GM23338 (cell line): ENCODE results near the gene COG2. TPM values are rescaled to one million over a fixed set of nuclear protein-coding genes. Genes with fewer than 3 reads are reported as not detected.
A peak's percentile ranks its signal among the peaks of the same experiment; 100 is the strongest.

Experiments
- ATAC-seq: fragments of 200-7000 bp; cut with Tn5 transposase; 3 replicates; pipeline ENCODE4 v1.9.1; 2020
- DNase-seq: peaks from one replicate; pipeline ENCODE4 v3.0.0-alpha.2; 2015; ENCODE audit warnings: low spot score
- H2AFZ ChIP-seq: fragments of 200-600 bp; sonication (generic); 2 replicates; pipeline ENCODE4 v1.8.0; 2016; ENCODE audit warnings: antibody characterized with exemption, mild to moderate bottlenecking, moderate library complexity
- H3F3A ChIP-seq: fragments of 200-600 bp; sonication (generic); replicated peaks from 2 replicates; pipeline ENCODE4 v1.8.0; 2017; ENCODE audit warnings: antibody characterized with exemption, mixed run types, low read depth
- H3K27ac ChIP-seq: fragments of 200-600 bp; sonication (generic); 2 replicates; pipeline ENCODE4 v1.6.1; 2016; ENCODE audit warnings: low read depth
- H3K27me3 ChIP-seq: fragments of 200-600 bp; sonication (generic); 2 replicates; pipeline ENCODE4 v1.8.0; 2016; ENCODE audit warnings: mild to moderate bottlenecking, mixed run types, moderate library complexity; ENCODE audit not compliant: insufficient read depth
- H3K36me3 ChIP-seq: fragments of 200-600 bp; sonication (generic); 2 replicates; pipeline ENCODE4 v1.8.0; 2016; ENCODE audit warnings: mild to moderate bottlenecking; ENCODE audit not compliant: insufficient read depth
- H3K4me1 ChIP-seq: fragments of 200-600 bp; sonication (generic); 2 replicates; pipeline ENCODE4 v1.8.0; 2016; ENCODE audit warnings: mild to moderate bottlenecking, moderate library complexity; ENCODE audit not compliant: insufficient read depth
- H3K4me2 ChIP-seq: fragments of 200-600 bp; sonication (generic); 2 replicates; pipeline ENCODE4 v1.7.1; 2017; ENCODE audit warnings: mixed run types
- H3K4me3 ChIP-seq: fragments of 200-600 bp; sonication (generic); 2 replicates; pipeline ENCODE4 v1.6.1; 2016; ENCODE audit warnings: mixed run types
- H3K79me2 ChIP-seq: fragments of 200-600 bp; sonication (generic); replicated peaks from 2 replicates; pipeline ENCODE4 v1.8.0; 2017; ENCODE audit warnings: mild to moderate bottlenecking; ENCODE audit not compliant: insufficient read depth
- H3K9me2 ChIP-seq: fragments of 200-600 bp; sonication (generic); 2 replicates; pipeline ENCODE4 v1.8.0; 2017; ENCODE audit not compliant: insufficient read depth
- H4K20me1 ChIP-seq: fragments of 200-600 bp; sonication (generic); replicated peaks from 2 replicates; pipeline ENCODE4 v1.8.0; 2017; ENCODE audit warnings: mild to moderate bottlenecking; ENCODE audit not compliant: insufficient read depth
- H3K27ac Mint-ChIP-seq: 2 replicates; pipeline ENCODE4 v1.8.0; 2020; ENCODE audit warnings: inconsistent platforms, mild to moderate bottlenecking, moderate library complexity, mixed read lengths
- H3K27me3 Mint-ChIP-seq: 3 replicates; pipeline ENCODE4 v1.8.0; 2022; ENCODE audit warnings: low read depth, mild to moderate bottlenecking, moderate library complexity, mixed read lengths, inconsistent platforms; ENCODE audit not compliant: insufficient read depth, poor library complexity
- H3K36me3 Mint-ChIP-seq: 3 replicates; pipeline ENCODE4 v1.8.0; 2021; ENCODE audit warnings: low read depth, mild to moderate bottlenecking, inconsistent platforms, moderate library complexity, mixed read lengths
- H3K4me1 Mint-ChIP-seq: 3 replicates; pipeline ENCODE4 v1.8.0; 2020; ENCODE audit warnings: mild to moderate bottlenecking, inconsistent platforms, mixed read lengths
- H3K4me3 Mint-ChIP-seq: 3 replicates; pipeline ENCODE4 v1.8.0; 2021; ENCODE audit warnings: moderate library complexity, mild to moderate bottlenecking, inconsistent platforms, mixed read lengths
- H3K9me3 Mint-ChIP-seq: 3 replicates; pipeline ENCODE4 v1.8.0; 2020; ENCODE audit warnings: moderate library complexity, mild to moderate bottlenecking, inconsistent platforms, mixed read lengths
- CREB1 ChIP-seq: fragments of 250-450 bp; sonication (Bioruptor Pico); IDR thresholded peaks from 2 replicates; pipeline ENCODE4 v1.5.0; 2020; ENCODE audit warnings: low read depth, mild to moderate bottlenecking, moderate library complexity
- EZH2phosphoT487 ChIP-seq: fragments of 200-600 bp; sonication (generic); IDR thresholded peaks from one replicate; pipeline ENCODE4 v1.8.1; 2018; ENCODE audit warnings: antibody characterized with exemption; ENCODE audit not compliant: unreplicated experiment
- ZNF331 ChIP-seq: fragments of 250-450 bp; sonication (Bioruptor Pico); IDR thresholded peaks from 2 replicates; pipeline ENCODE4 v1.5.0; 2020; ENCODE audit warnings: low read depth, mild to moderate bottlenecking, moderate library complexity
- polyA plus RNA-seq: library from polyadenylated mRNA; unstranded; fragments of >200 nt; fragmentation: Nextera tagmentation; extraction: Ambion mirVana; gene quantifications from 2 replicates; pipeline ENCODE4 v1.2.1, GENCODE V29; 2016
- total RNA-seq: library from RNA; depleted of rRNA; stranded (reverse); fragments of >200 nt; shearing (Covaris generic); gene quantifications from 2 replicates; pipeline ENCODE4 v1.2.3, GENCODE V29; 2014
- TF ChIP-seq, protein P1 (sequence below): fragments of 250-450 bp; sonication (Bioruptor Pico); IDR thresholded peaks from 2 replicates; pipeline ENCODE4 v1.5.0; 2020; ENCODE audit warnings: mild to moderate bottlenecking, moderate library complexity

COG2 gene
- total and polyA plus RNA-seq, 2 experiments from 2014 or later: 35.8 to 38.5 TPM

DNA sequence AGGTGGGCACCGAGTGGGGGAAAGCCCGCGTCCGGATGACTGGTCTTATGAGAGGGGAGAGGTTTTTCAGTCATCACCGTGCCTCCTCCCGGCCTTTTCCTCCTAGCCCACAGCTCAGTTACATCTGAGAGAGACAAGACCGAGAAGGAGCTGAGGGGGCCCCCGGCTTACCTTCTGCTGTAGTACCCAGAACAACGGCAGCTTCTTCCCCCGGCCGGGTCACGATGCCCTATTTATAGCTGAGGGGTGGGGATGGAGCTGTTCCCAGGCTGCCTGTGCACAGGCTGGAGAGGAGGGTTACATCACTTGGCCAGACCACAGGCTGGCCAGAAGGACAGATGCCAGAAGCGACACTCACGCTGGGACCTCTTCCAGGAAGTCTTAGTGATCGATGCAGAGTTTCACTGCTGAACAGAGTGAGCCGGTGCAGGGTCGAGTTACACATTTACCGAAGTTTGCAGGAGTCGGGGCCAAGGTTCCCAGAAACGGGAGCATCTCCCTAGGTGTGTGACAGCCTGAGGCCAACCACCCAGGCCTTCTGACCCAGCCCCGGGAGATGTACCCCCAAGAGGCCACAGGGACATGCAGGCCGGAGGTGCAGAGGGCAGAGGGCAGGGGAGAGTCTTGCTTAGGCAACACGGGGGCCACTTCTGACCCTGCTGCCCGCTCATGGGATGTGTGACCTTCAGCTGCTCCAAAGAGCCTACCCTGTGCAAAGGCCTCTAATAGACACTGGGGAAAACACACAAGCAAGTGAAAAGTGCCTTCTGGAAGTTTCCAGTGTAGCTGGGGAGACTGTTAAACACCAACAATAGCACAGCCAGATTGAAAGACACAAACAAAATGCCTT, 71.9 kb downstream of the COG2 start, which contains the start of gene AGT:
Gene AGT, minus strand, starts transcription at position 208 of the 850 bp plus-strand sequence. CDS start 3,299 bp downstream, outside the sequence.
- TF ChIP-seq CREB1 (CRISPR knock-in tag) (no peak), EZH2phosphoT487 (no peak), ZNF331 (CRISPR knock-in tag) (no peak)
- TF ChIP-seq, protein P1, sequence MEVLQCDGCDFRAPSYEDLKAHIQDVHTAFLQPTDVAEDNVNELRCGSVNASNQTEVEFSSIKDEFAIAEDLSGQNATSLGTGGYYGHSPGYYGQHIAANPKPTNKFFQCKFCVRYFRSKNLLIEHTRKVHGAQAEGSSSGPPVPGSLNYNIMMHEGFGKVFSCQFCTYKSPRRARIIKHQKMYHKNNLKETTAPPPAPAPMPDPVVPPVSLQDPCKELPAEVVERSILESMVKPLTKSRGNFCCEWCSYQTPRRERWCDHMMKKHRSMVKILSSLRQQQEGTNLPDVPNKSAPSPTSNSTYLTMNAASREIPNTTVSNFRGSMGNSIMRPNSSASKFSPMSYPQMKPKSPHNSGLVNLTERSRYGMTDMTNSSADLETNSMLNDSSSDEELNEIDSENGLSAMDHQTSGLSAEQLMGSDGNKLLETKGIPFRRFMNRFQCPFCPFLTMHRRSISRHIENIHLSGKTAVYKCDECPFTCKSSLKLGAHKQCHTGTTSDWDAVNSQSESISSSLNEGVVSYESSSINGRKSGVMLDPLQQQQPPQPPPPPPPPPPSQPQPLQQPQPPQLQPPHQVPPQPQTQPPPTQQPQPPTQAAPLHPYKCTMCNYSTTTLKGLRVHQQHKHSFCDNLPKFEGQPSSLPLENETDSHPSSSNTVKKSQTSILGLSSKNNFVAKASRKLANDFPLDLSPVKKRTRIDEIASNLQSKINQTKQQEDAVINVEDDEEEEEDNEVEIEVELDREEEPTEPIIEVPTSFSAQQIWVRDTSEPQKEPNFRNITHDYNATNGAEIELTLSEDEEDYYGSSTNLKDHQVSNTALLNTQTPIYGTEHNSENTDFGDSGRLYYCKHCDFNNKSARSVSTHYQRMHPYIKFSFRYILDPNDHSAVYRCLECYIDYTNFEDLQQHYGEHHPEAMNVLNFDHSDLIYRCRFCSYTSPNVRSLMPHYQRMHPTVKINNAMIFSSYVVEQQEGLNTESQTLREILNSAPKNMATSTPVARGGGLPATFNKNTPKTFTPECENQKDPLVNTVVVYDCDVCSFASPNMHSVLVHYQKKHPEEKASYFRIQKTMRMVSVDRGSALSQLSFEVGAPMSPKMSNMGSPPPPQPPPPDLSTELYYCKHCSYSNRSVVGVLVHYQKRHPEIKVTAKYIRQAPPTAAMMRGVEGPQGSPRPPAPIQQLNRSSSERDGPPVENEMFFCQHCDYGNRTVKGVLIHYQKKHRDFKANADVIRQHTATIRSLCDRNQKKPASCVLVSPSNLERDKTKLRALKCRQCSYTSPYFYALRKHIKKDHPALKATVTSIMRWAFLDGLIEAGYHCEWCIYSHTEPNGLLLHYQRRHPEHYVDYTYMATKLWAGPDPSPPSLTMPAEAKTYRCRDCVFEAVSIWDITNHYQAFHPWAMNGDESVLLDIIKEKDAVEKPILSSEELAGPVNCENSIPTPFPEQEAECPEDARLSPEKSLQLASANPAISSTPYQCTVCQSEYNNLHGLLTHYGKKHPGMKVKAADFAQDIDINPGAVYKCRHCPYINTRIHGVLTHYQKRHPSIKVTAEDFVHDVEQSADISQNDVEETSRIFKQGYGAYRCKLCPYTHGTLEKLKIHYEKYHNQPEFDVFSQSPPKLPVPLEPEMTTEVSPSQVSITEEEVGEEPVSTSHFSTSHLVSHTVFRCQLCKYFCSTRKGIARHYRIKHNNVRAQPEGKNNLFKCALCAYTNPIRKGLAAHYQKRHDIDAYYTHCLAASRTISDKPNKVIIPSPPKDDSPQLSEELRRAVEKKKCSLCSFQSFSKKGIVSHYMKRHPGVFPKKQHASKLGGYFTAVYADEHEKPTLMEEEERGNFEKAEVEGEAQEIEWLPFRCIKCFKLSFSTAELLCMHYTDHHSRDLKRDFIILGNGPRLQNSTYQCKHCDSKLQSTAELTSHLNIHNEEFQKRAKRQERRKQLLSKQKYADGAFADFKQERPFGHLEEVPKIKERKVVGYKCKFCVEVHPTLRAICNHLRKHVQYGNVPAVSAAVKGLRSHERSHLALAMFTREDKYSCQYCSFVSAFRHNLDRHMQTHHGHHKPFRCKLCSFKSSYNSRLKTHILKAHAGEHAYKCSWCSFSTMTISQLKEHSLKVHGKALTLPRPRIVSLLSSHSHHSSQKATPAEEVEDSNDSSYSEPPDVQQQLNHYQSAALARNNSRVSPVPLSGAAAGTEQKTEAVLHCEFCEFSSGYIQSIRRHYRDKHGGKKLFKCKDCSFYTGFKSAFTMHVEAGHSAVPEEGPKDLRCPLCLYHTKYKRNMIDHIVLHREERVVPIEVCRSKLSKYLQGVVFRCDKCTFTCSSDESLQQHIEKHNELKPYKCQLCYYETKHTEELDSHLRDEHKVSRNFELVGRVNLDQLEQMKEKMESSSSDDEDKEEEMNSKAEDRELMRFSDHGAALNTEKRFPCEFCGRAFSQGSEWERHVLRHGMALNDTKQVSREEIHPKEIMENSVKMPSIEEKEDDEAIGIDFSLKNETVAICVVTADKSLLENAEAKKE (CRISPR knock-in tag): no peak
- Histone ChIP-seq H2AFZ (peak within 1 kb of the TSS; percentile 83), H3K4me3 (no peak within 1 kb of the TSS), H3K27me3 (no peaks in the 10 kb centered on the region), H3K79me2 (no peaks in the 10 kb centered on the region), H3K36me3 (no peaks in the 10 kb centered on the region), H4K20me1 (no peaks in the 10 kb centered on the region), H3F3A (no peaks in the 10 kb centered on the region), H3K9me2 (no peaks in the 10 kb centered on the region), H3K4me2 (no peak within 1 kb of the TSS), H3K4me1 (no peaks in the 10 kb centered on the region), H3K27ac (no peak within 1 kb of the TSS)
- Mint-ChIP-seq H3K36me3 (no peaks in the 10 kb centered on the region), H3K4me3 (no peak within 1 kb of the TSS), H3K9me3 (no peaks in the 10 kb centered on the region; the same call in 2 of the 3 replicates), H3K27ac (no peak within 1 kb of the TSS), H3K27me3 (peaks cover 6% of the 10 kb centered on the region), H3K4me1 (peaks cover 14% of the 10 kb centered on the region)
- DNase-seq (no peak), ATAC-seq (peak; percentile 70)

GRCh38 chr1:230715510-230715909, 73.2 kb downstream of the COG2 start:
- Mint-ChIP-seq H3K4me1 (peaks cover 14% of the 10 kb centered on the region), H3K4me3 (no peak overlapping the region), H3K36me3 (no peaks in the 10 kb centered on the region), H3K9me3 (no peaks in the 10 kb centered on the region; the same call in 2 of the 3 replicates), H3K27me3 (peaks cover 7% of the 10 kb centered on the region), H3K27ac (no peak overlapping the region)
- H3K27me3 ChIP-seq: no peaks in the 10 kb centered on the region
- no peaks in the 10 kb centered on the region for H4K20me1 ChIP-seq
- no peaks in the 10 kb centered on the region for H3K9me2 ChIP-seq
- no peak overlapping the region for H3K27ac ChIP-seq
- ATAC-seq: peak; percentile 23; the same call in 2 of the 3 replicates
- H3K4me2 ChIP-seq: no peak overlapping the region
- no peaks in the 10 kb centered on the region for H3K36me3 ChIP-seq
- no peak overlapping the region for H3K4me3 ChIP-seq
- H3F3A ChIP-seq: no peaks in the 10 kb centered on the region
- no peaks in the 10 kb centered on the region for H3K79me2 ChIP-seq
- H3K4me1 ChIP-seq: no peaks in the 10 kb centered on the region
- H2AFZ ChIP-seq: no peak overlapping the region
- peak; percentile 41 for DNase-seq
- TF ChIP-seq, protein P1 (CRISPR knock-in tag): no peak
